GM18951 (cell line): ENCODE data around the gene KCNIP1.

Experiments
- POLR2A ChIP-seq: IDR thresholded peaks from 4 replicates; pipeline ENCODE4 v1.6.1; 2011; ENCODE audit warnings: mild to moderate bottlenecking; ENCODE audit not compliant: insufficient read length, insufficient read depth; ENCODE audit errors: extremely low read depth
- in situ Hi-C: fragments of 300-500 bp; cut with MboI; formaldehyde crosslinking; loops from one replicate; pipeline ENCODE4 v1.12.0; 2022; ENCODE audit warnings: low sequenced_read_pairs, mixed read lengths, inconsistent platforms; ENCODE audit not compliant: unreplicated experiment

KCNIP1 gene

DNA sequence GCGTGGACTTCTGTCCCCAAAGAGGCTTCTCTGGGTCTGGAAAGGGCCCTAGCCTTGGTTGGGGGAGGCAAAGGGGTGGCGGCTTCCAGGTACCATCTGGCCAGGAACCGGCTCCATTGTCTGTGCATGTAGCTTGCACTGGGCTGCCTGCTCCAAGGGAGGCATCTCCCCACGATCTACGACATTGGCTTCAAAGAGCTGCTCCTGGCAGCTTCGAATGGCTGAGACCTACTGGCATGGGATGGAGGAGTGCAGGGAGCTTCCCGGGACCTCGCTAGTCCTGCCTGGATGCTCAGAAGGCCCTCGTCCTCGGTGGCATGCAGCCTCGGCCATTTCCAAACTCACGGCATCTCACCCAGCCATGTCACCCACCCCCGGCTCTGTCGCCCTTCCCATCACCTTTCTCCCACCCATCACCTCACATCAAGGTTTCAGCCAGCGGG lies 137.8 kb downstream of the KCNIP1 start:
- no peak for TF ChIP-seq POLR2A
- in situ Hi-C loops: no loop called here

- no peak for TF ChIP-seq POLR2A
- in situ Hi-C loops: no loop called here
These were observed 138.4 kb downstream of the KCNIP1 start for GRCh38 chr5:170642066-170642735.

DNA sequence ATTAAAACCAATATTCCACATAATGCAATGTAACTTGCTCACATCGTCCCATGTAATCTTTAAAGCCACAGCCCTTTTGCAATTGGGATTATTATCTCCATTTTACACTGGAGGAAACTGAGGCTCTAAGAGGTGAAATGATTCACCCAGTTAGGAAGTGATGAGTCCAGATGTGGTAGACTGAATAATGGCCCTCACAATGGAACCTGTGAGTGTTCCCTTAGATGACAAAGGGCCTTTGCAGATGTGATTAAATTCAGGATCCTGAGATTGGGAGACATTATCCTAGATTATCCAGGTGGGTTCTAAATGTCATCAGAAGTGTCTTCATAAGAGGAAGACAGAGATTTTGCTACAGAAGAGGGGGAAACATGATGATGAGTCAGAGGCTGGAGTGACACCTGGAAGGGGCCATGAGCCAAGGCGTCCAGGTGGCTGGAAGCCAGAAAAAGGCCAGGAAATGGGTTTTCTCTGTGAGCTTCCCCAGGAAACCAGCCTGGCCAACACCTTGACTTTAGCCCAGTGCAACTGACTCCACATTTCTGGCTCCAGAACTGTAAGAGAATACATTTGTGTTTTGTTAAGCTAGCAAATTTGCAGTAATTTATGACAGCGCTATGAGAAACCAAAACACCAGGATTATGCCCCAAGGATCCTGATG lies 139.1 kb downstream of the KCNIP1 start:
- TF ChIP-seq POLR2A: no peak
- in situ Hi-C loops: no loop called here

- no peak for TF ChIP-seq POLR2A
- in situ Hi-C loops: no loop called here
These were observed 139.8 kb downstream of the KCNIP1 start for GRCh38 chr5:170643591-170643990.

DNA sequence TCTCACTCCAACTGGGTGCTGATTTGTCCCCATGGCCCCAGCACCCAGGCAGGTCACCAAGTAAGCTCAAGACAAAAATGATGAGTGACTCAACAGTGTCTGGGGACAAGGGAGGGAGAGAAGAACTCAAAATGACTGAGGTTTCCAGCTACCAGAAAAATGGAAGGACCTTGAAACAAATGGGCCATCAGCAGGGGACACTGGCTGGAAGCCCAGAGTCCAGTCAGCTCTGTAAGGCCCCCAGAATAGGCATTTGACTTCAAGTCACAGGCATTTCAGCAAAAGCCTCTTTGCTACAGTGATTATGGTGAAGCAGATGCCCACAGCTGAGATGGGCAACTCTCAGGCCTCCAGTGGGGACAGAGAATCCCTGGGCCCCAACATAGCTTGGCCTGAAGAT lies 140.7 kb downstream of the KCNIP1 start:
- in situ Hi-C loops: no loop called here

DNA sequence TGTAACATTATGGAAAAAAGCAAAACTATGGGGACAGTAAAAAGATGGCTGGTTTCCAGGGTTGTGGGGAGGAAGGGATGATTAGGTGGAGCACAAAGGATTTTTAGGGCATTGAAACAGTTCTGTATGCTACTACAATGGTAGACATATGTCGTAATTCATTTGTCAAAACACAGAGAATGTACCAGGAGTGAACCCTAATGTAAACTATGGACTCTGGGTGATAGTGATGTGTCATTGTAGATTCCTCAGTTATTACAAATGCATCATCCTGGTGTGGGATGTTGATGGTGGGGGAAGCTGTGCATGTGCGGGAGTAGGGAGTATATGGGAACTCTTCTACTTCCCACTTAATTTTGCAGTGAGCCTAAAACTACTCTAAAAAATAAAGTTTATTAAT lies 144.7 kb downstream of the KCNIP1 start:
- no peak for TF ChIP-seq POLR2A
- in situ Hi-C loops: no loop called here

More for the DNA sequence above, 140.7 kb downstream of the KCNIP1 start:
- no peak for TF ChIP-seq POLR2A

DNA sequence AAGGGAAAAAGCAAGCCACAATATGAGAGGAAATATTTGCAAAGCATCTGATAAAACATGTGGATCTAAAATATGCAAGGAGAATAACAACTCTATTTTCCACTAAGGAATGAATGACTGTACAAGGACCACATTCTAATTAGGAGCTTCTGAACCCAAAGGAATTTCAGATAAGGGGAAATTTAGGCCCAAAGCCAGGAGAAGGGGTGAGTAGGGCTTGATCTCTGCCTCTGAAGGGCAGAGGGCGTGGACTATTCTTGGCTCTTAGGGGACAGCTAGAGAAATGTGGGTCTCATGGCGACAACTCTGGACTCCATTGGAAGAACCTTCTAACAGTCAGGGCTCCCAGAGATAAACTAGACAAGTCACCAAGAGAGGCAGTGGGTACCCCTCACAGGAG lies 147.0 kb downstream of the KCNIP1 start:
- in situ Hi-C loops: no loop called here
- no peak for TF ChIP-seq POLR2A

GRCh38 chr5:170651604-170652277 lies 147.9 kb downstream of the KCNIP1 start:
- in situ Hi-C loops: no loop called here
- no peak for TF ChIP-seq POLR2A

DNA sequence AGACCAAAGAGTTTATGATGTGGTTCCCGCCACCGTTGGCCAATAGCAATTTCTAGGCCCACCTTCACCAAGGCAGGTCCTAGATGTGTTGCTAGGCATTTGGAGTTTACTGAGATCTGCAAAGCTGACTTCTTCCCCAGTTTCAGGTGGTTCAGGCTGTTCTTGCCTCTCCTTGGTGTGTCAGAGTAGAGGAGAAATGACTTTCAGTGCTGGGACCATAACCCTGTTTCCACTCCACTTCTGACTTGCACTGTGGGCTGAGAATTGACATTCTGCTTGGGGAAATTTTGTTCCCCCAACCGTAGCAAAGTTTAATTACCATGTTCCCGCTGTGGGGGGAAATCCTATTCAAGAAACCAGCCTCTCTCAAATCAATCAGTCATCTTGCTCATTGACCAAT lies 151.7 kb downstream of the KCNIP1 start:
- no peak for TF ChIP-seq POLR2A
- in situ Hi-C loops: no loop called here

GRCh38 chr5:170655920-170656319 lies 152.1 kb downstream of the KCNIP1 start:
- TF ChIP-seq POLR2A: no peak
- in situ Hi-C loops: no loop called here

DNA sequence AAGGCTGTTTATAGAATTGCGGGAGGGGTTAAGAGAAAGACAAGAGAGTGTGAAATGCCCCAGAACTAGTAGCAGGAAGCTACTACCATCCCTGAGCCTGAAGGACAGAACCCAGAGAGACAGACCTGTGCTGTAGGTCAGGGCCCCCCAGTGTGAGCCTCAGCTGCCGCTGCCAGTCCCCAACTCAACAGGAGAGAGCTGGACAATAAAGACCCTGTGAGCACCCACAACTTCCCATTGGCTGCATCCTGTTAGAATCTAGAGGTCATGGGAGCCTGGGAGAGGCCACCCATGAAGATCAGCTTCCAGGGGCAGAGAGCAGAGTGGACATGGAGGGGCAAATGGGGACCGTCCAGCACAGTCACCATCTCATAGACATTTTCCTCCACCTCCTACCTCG lies 152.5 kb downstream of the KCNIP1 start:
- in situ Hi-C loops: no loop called here
- no peak for TF ChIP-seq POLR2A

DNA sequence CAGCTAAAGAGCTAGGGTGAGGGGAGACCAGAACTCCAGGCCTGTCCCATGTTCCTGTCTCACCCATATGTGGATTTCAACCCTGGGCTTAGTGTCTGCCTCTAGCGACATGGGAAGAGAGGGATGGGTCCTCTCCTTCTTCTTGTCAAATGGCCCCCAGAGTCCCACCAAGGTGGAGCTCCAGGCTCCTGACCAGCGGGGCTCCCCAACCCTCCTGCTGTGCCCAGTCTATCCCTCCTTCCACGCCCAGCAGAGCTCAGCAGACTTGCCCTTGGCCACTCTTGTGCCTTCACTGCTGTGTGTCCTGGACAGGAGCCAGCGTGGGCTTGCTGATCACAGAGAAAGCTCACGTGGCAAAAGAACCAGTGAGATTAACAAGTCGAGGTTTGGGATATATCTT lies 156.7 kb downstream of the KCNIP1 start:
- in situ Hi-C loops: no loop called here
- TF ChIP-seq POLR2A: no peak

GRCh38 chr5:170662966-170663365 lies 159.1 kb downstream of the KCNIP1 start:
- no peak for TF ChIP-seq POLR2A
- in situ Hi-C loops: no loop called here

DNA sequence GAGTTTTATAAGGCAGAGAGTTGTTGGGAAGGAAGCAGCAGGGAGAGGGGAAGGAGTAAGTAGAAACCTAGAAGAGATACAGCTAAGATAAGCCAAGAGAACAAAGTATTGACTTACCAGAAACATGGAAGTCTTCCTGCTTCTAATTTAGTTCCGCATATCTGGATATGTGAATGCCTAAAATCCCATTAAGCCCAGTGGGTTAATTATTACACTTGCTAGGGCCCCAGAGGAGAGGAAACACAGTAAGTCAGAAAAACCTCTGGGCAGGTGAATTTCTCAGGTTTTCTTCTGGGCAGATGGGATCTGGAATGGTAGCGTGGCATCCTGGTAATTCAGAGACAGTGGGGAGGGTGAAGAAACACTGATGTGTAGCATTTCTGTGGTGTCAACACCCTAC lies 175.0 kb downstream of the KCNIP1 start:
- in situ Hi-C loops: no loop called here
- TF ChIP-seq POLR2A: no peak
